ENCODE data around the gene CLTCL1.

Gene CLTCL1

GRCh38 chr22:19174106-19175025, 117.2 kb downstream of the CLTCL1 start:
- Histone ChIP-seq H3K4me3 (ENCODE audit: low read depth, low read length) (peak overlapping the region; percentile 27; the same call in 1 of the 2 replicates), H3K27ac (ENCODE audit: low read depth, low read length) (peak overlapping the region; percentile 54; the same call in 1 of the 2 replicates), H3K9ac (ENCODE audit: low read length) (peak overlapping the region; percentile 62), H3K4me1 (ENCODE audit: control insufficient read depth, insufficient read depth, low read length) (peaks cover 59% of the 10 kb centered on the region), H3K36me3 (ENCODE audit: control insufficient read depth, insufficient read depth, low read length) (peaks cover 29% of the 10 kb centered on the region), H3K9me3 (ENCODE audit: control insufficient read depth, insufficient read depth, low read depth, low read length) (no peaks in the 10 kb centered on the region), H3K27me3 (ENCODE audit: control insufficient read depth, insufficient read depth, low read length) (peaks cover 20% of the 10 kb centered on the region)

- Histone ChIP-seq H3K27me3 (ENCODE audit: control insufficient read depth, insufficient read depth, low read length) (peaks cover 30% of the 10 kb centered on the region), H3K9ac (ENCODE audit: low read length) (peak overlapping the region; percentile 13), H3K4me1 (ENCODE audit: control insufficient read depth, insufficient read depth, low read length) (peaks cover 64% of the 10 kb centered on the region), H3K4me3 (ENCODE audit: low read depth, low read length) (peak overlapping the region; percentile 83), H3K27ac (ENCODE audit: low read depth, low read length) (no peak overlapping the region), H3K9me3 (ENCODE audit: control insufficient read depth, insufficient read depth, low read depth, low read length) (no peaks in the 10 kb centered on the region), H3K36me3 (ENCODE audit: control insufficient read depth, insufficient read depth, low read length) (peaks cover 29% of the 10 kb centered on the region)
Observed at GRCh38 chr22:19173047-19174035, 118.2 kb downstream of the CLTCL1 start.

- no peaks in the 10 kb centered on the region for H3K9me3 ChIP-seq (ENCODE audit: control insufficient read depth, insufficient read depth, low read depth, low read length)
- peak overlapping the region; percentile 83 for H3K4me3 ChIP-seq (ENCODE audit: low read depth, low read length)
- H3K9ac ChIP-seq (ENCODE audit: low read length), result peak overlapping the region; percentile 98
- peaks cover 39% of the 10 kb centered on the region for H3K27me3 ChIP-seq (ENCODE audit: control insufficient read depth, insufficient read depth, low read length)
- peaks cover 29% of the 10 kb centered on the region for H3K36me3 ChIP-seq (ENCODE audit: control insufficient read depth, insufficient read depth, low read length)
- H3K27ac ChIP-seq (ENCODE audit: low read depth, low read length), result peak overlapping the region; percentile 96; the same call in 1 of the 2 replicates
- peaks cover 62% of the 10 kb centered on the region for H3K4me1 ChIP-seq (ENCODE audit: control insufficient read depth, insufficient read depth, low read length)
Observed at GRCh38 chr22:19172213-19173046, 119.1 kb downstream of the CLTCL1 start.

- H3K27me3 ChIP-seq (ENCODE audit: control insufficient read depth, insufficient read depth, low read length), result peaks cover 54% of the 10 kb centered on the region
- H3K9me3 ChIP-seq (ENCODE audit: control insufficient read depth, insufficient read depth, low read depth, low read length), result no peaks in the 10 kb centered on the region
- peaks cover 37% of the 10 kb centered on the region for H3K4me1 ChIP-seq (ENCODE audit: control insufficient read depth, insufficient read depth, low read length)
- H3K27ac ChIP-seq (ENCODE audit: low read depth, low read length), result no peak overlapping the region
- H3K36me3 ChIP-seq (ENCODE audit: control insufficient read depth, insufficient read depth, low read length), result peaks cover 13% of the 10 kb centered on the region
- peak overlapping the region; percentile 57 for H3K4me3 ChIP-seq (ENCODE audit: low read depth, low read length)
- peak overlapping the region; percentile 10 for H3K9ac ChIP-seq (ENCODE audit: low read length)
Observed at GRCh38 chr22:19169947-19170318, 121.6 kb downstream of the CLTCL1 start.

GRCh38 chr22:19169002-19169946, 122.2 kb downstream of the CLTCL1 start:
- Histone ChIP-seq H3K27me3 (ENCODE audit: control insufficient read depth, insufficient read depth, low read length) (peaks cover 56% of the 10 kb centered on the region), H3K4me1 (ENCODE audit: control insufficient read depth, insufficient read depth, low read length) (peaks cover 31% of the 10 kb centered on the region), H3K4me3 (ENCODE audit: low read depth, low read length) (peak overlapping the region; percentile 57), H3K9me3 (ENCODE audit: control insufficient read depth, insufficient read depth, low read depth, low read length) (no peaks in the 10 kb centered on the region), H3K36me3 (ENCODE audit: control insufficient read depth, insufficient read depth, low read length) (peaks cover 12% of the 10 kb centered on the region), H3K27ac (ENCODE audit: low read depth, low read length) (no peak overlapping the region), H3K9ac (ENCODE audit: low read length) (peak overlapping the region; percentile 10)

- H3K9ac ChIP-seq (ENCODE audit: low read length), result no peak overlapping the region
- H3K9me3 ChIP-seq (ENCODE audit: control insufficient read depth, insufficient read depth, low read depth, low read length), result no peaks in the 10 kb centered on the region
- H3K27me3 ChIP-seq (ENCODE audit: control insufficient read depth, insufficient read depth, low read length), result peaks cover 56% of the 10 kb centered on the region
- H3K4me3 ChIP-seq (ENCODE audit: low read depth, low read length), result no peak overlapping the region
- no peak overlapping the region for H3K27ac ChIP-seq (ENCODE audit: low read depth, low read length)
- peaks cover 21% of the 10 kb centered on the region for H3K4me1 ChIP-seq (ENCODE audit: control insufficient read depth, insufficient read depth, low read length)
- H3K36me3 ChIP-seq (ENCODE audit: control insufficient read depth, insufficient read depth, low read length), result 0 out of 2 replicates have a peak, but pooled peaks cover 4% of the 10 kb centered on the region
Observed at GRCh38 chr22:19168088-19168890, 123.2 kb downstream of the CLTCL1 start.

GRCh38 chr22:19167106-19167869, 124.2 kb downstream of the CLTCL1 start:
- Histone ChIP-seq H3K27me3 (ENCODE audit: control insufficient read depth, insufficient read depth, low read length) (peaks cover 61% of the 10 kb centered on the region), H3K9ac (ENCODE audit: low read length) (no peak overlapping the region), H3K4me1 (ENCODE audit: control insufficient read depth, insufficient read depth, low read length) (peaks cover 17% of the 10 kb centered on the region), H3K36me3 (ENCODE audit: control insufficient read depth, insufficient read depth, low read length) (no peaks in the 10 kb centered on the region), H3K27ac (ENCODE audit: low read depth, low read length) (no peak overlapping the region), H3K9me3 (ENCODE audit: control insufficient read depth, insufficient read depth, low read depth, low read length) (no peaks in the 10 kb centered on the region), H3K4me3 (ENCODE audit: low read depth, low read length) (no peak overlapping the region)

GRCh38 chr22:19166421-19166820, 125.1 kb downstream of the CLTCL1 start:
- Histone ChIP-seq H3K4me3 (ENCODE audit: low read depth, low read length) (no peak overlapping the region), H3K27me3 (ENCODE audit: control insufficient read depth, insufficient read depth, low read length) (peaks cover 65% of the 10 kb centered on the region), H3K4me1 (ENCODE audit: control insufficient read depth, insufficient read depth, low read length) (peaks cover 16% of the 10 kb centered on the region), H3K9me3 (ENCODE audit: control insufficient read depth, insufficient read depth, low read depth, low read length) (no peaks in the 10 kb centered on the region), H3K27ac (ENCODE audit: low read depth, low read length) (no peak overlapping the region), H3K36me3 (ENCODE audit: control insufficient read depth, insufficient read depth, low read length) (no peaks in the 10 kb centered on the region), H3K9ac (ENCODE audit: low read length) (no peak overlapping the region)
